ENCODE measurements around the gene KIF26B.

DNA sequence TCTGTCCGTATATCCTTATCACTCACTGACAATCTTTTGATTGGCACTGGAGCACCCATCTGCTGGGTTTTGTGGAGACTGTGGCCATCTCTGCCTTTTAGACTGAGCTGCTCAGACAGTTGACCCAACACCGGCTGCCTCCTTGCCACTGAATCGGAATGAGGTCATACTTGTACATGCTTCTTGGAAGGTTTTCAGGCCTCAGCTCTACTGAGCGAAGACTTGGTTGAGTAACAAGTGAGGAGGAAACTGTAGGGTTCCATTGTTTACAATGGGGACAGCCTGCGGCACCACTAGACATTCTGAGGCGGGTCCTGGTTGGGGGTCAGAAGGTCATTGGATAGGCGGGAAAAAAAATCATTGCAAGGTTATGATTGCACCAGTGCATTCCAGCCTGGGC is 320.3 kb downstream of the KIF26B start:
- TF ChIP-seq YY1 (IDR thresholded peaks at IDR 0.05; ENCODE audit: insufficient read depth, insufficient read length) (no peak), SUZ12 (IDR thresholded peaks at IDR 0.05; ENCODE audit: extremely low read depth, insufficient read depth, insufficient read length) (no peak), ZNF274 (IDR thresholded peaks at IDR 0.05; ENCODE audit: low read depth, low read length) (no peak)

All from NT2/D1 (cell line).